Nephron progenitor cell (in vitro differentiated cells): Measurements from ENCODE around the gene PPFIBP2.

Experiments
- DNase-seq: peaks from one replicate; pipeline ENCODE4 v3.0.0; 2021
- H3K27ac Mint-ChIP-seq: 2 replicates; pipeline ENCODE4 v1.8.0; 2021; ENCODE audit warnings: mild to moderate bottlenecking, moderate library complexity, mixed read lengths
- H3K27me3 Mint-ChIP-seq: 2 replicates; pipeline ENCODE4 v1.8.0; 2021; ENCODE audit warnings: mild to moderate bottlenecking, low read depth, mixed read lengths; ENCODE audit not compliant: poor library complexity
- H3K36me3 Mint-ChIP-seq: 2 replicates; pipeline ENCODE4 v1.8.0; 2021; ENCODE audit warnings: low read depth, mixed read lengths
- H3K4me1 Mint-ChIP-seq: 2 replicates; pipeline ENCODE4 v1.8.0; 2021; ENCODE audit warnings: mixed read lengths
- H3K4me3 Mint-ChIP-seq: 2 replicates; pipeline ENCODE4 v1.8.0; 2021; ENCODE audit warnings: mild to moderate bottlenecking, moderate library complexity, mixed read lengths
- H3K9me3 Mint-ChIP-seq: 2 replicates; pipeline ENCODE4 v1.8.0; 2021; ENCODE audit warnings: mild to moderate bottlenecking, moderate library complexity, mixed read lengths
- CTCF ChIP-seq: fragments of 200-600 bp; sonication (generic); IDR thresholded peaks from 2 replicates; pipeline ENCODE4 v1.5.0; 2021; ENCODE audit warnings: antibody characterized with exemption

The PPFIBP2 gene

GRCh38 chr11:7595951-7596350 lies 82.2 kb downstream of the PPFIBP2 start:
- no peaks in the 10 kb centered on the region for H3K9me3 Mint-ChIP-seq
- peaks cover 12% of the 10 kb centered on the region for H3K36me3 Mint-ChIP-seq
- H3K4me3 Mint-ChIP-seq = no peak overlapping the region
- TF ChIP-seq CTCF = no peak
- H3K27me3 Mint-ChIP-seq = no peaks in the 10 kb centered on the region
- peaks cover 63% of the 10 kb centered on the region for H3K4me1 Mint-ChIP-seq
- H3K27ac Mint-ChIP-seq = no peak overlapping the region
- no peak for DNase-seq

- no peaks in the 10 kb centered on the region for H3K27me3 Mint-ChIP-seq
- no peak for DNase-seq
- no peak for TF ChIP-seq CTCF
- no peak overlapping the region for H3K27ac Mint-ChIP-seq
- H3K4me3 Mint-ChIP-seq = no peak overlapping the region
- peaks cover 12% of the 10 kb centered on the region for H3K36me3 Mint-ChIP-seq
- no peaks in the 10 kb centered on the region for H3K9me3 Mint-ChIP-seq
- peaks cover 70% of the 10 kb centered on the region for H3K4me1 Mint-ChIP-seq
These were observed 83.2 kb downstream of the PPFIBP2 start for GRCh38 chr11:7596975-7597391.

- H3K36me3 Mint-ChIP-seq = peaks cover 8% of the 10 kb centered on the region
- no peaks in the 10 kb centered on the region for H3K27me3 Mint-ChIP-seq
- no peak for TF ChIP-seq CTCF
- no peak overlapping the region for H3K4me3 Mint-ChIP-seq
- peaks cover 65% of the 10 kb centered on the region for H3K4me1 Mint-ChIP-seq
- no peaks in the 10 kb centered on the region for H3K9me3 Mint-ChIP-seq
- no peak for DNase-seq
- H3K27ac Mint-ChIP-seq = no peak overlapping the region
These were observed 83.8 kb downstream of the PPFIBP2 start for GRCh38 chr11:7597620-7598019.

- Mint-ChIP-seq H3K27me3 (no peaks in the 10 kb centered on the region), H3K36me3 (peaks cover 8% of the 10 kb centered on the region), H3K4me1 (peaks cover 57% of the 10 kb centered on the region), H3K27ac (peak overlapping the region; percentile 1), H3K4me3 (no peak overlapping the region), H3K9me3 (no peaks in the 10 kb centered on the region)
- no peak for TF ChIP-seq CTCF
- DNase-seq = no peak
These were observed 85.4 kb downstream of the PPFIBP2 start for GRCh38 chr11:7599209-7599608.

GRCh38 chr11:7600205-7600775 lies 86.5 kb downstream of the PPFIBP2 start:
- DNase-seq = no peak

More at GRCh38 chr11:7600205-7600775, 86.5 kb downstream of the PPFIBP2 start:
- TF ChIP-seq CTCF = no peak
- peak overlapping the region; percentile 86 for H3K27ac Mint-ChIP-seq
- H3K4me3 Mint-ChIP-seq = no peak overlapping the region
- no peaks in the 10 kb centered on the region for H3K27me3 Mint-ChIP-seq
- H3K4me1 Mint-ChIP-seq = peaks cover 49% of the 10 kb centered on the region
- peaks cover 8% of the 10 kb centered on the region for H3K36me3 Mint-ChIP-seq
- no peaks in the 10 kb centered on the region for H3K9me3 Mint-ChIP-seq
